ENCODE results near the gene CNIH3.

GRCh38 chr1:224720216-224720615, 104.1 kb downstream of the CNIH3 start:
- TF ChIP-seq POLR2A (IDR thresholded peaks at IDR 0.05; ENCODE audit: extremely low read depth, insufficient read length) (no peak), MYC (IDR thresholded peaks at IDR 0.05; ENCODE audit: low read depth, low read length) (no peak), CTCF (IDR thresholded peaks at IDR 0.05; ENCODE audit: low read depth, low read length) (no peak), MAX (IDR thresholded peaks at IDR 0.05; ENCODE audit: low read depth, low read length) (no peak)
